HUDEP-2 (cell line): ENCODE results near the gene SCYGR1.
A peak's percentile ranks its signal among the peaks of the same experiment; 100 is the strongest.
"Not testable (repeated sequence)": the region's sequence is repeated elsewhere in the genome, so short reads cannot be mapped to it uniquely, and the experiment has no call there.

Experiments
- DNase-seq, 76 experiments: peaks; one replicate each; lab custom pipeline; 2025; ENCODE audit not compliant: unreplicated experiment in 76 of 76; lab: John Stamatoyannopoulos, UW

The SCYGR1 gene

DNA sequence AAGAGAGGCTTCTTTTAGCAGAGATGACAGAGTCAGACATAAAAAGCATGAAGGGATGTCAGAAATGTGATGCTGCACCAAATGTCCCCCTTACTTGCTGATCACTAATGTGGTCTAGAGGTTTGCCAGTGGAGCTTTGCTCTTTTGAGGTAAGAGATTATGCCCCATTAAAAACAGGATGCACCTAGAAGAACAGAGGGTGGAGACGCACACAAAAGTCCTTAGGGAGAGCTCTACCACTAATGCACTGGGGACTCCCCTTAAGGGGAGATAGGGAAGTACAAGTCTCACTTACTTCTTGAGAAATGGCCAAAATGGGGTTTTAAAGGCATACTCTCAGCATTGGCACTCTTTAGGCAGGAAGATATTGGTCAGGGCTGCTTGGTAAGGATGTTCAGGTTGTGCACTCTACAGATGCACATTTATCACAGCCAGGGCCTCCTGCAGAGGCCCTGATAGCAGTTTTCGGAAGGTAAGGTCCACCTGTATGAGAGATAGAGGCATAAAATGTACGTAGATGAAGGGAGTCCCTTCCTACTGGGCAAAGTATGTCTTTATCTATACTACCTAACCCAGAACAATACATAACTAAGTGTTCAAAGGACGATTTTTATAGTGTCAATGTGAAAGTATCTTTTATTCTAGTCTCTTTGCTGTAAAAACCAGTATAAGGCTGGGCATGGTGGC, 17.0 kb upstream of the SCYGR1 start:
- no peak for DNase-seq

DNA sequence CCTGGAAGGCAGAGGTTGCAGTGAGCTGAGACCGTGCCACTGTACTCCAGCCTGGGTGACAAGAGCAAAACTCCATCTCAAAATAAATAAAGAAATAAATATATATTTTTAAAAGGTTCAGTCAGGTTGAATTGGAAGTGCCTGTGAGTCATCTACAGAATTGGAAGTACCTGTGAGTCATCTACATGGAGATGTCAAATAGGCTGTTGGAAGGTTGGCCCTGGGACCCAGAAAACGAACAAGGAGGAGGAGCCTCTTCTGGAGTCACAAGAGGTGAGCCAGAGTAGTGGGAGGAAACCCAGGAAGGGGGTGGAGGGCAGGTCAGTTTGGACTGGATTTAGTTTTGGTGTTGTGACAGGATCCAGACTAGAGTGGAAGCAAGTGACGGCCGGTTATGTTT, 15.2 kb upstream of the SCYGR1 start:
- no peak for DNase-seq

DNA sequence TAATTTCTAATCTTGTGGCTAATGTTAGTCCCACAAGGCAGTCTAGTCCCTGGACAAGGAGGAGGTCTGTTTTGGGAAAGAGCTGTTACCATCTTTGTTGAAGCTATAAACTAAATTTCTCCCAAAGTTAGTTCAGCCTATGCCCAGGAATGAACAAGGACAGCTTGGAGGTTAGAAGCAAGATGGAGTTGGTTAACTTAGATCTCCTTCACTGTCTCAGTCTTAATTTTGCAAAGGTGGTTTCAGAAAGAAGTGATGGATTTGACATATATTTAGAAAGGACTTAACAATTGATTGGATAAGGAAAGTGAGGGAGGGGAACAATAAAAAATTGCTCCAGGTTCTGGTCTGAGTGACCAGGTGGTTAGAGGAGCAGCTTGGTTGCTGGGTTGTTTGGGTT, 14.6 kb upstream of the SCYGR1 start:
- DNase-seq, result no peak

DNA sequence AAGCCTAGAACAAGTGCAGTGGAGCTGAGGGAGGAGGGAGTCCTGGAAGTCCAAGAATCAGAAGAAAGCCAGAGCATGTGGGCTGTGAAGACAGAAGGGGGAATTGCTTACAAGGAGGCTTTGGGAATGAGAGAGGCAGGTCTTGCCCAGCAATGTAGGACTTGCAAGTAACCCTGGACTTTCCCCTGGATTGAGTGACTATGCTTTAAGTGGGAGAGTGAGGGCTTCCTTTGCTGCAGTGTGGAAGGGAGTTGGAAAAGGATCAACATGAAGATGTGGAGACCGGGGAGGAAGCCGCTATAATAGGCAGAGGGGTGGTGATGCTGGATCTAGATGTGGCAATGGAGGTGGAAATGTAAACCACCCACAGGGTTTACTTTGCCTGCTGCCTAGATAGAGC, 13.8 kb upstream of the SCYGR1 start:
- no peak for DNase-seq

DNA sequence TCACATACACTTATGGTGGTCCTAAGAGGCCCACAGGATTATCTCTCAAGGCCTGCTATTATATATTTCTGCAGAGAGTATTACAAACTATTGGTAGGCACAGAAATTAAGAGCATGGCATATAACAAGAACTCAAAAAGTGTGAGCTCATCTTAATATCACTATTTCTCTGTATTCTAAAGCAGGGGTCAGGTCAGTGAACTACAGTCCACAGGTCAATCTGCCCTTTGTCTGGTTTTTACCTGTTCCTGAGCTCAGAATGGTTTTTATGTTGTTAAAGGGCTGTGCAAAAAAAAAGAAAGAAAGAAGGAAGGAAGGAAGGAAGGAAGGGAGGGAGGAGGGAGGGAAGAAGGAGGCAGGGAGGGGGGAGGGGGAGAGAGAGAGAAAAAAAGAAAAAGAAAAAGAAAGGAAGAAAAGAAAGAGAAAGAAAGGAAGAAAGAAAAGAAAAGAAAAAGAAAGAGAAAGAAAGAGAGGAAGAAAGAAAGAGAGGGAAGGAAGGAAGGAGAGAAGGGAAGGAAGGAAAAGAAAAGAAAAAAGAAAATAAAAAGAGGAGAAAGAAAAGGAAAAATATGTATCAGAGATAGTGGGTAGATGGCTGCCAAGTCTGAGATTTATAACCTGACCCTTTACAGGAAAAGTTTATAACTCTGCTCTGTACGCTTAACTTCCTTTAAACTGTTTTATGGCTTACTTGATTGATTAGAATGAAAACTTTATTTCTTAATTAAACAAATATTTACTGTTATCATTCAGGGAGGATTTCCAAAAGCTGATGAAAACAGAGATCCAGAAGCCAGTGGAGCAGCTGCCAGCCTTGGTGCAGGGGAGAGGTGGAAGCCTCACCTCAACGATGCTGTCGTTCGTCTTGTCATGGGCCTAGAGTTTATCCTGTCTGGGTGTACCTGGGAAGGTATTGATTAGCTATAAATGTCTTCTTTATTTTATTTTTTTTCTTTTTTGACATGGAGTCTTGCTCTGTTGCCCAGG, 11.2 kb upstream of the SCYGR1 start:
- no peak for DNase-seq

DNA sequence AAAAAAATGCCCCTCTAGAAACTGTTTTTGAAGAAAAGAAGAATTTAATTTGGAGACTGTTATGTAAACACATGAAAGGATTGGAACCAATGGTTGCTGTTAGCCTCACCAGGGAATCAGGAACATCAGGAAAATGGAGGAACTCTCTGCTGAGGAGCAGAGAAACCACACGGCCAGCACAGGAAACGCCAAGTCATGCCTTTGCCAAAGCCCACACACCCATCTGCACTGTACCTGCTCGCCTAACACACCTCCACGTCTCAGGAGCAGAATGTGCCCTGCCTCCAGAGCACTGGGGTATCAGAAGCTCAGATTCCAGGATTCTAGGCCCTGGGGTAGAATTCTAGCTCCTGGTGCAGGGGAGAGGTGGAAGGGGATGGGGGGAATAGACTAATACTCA, 9.8 kb upstream of the SCYGR1 start:
- DNase-seq, result no peak

DNA sequence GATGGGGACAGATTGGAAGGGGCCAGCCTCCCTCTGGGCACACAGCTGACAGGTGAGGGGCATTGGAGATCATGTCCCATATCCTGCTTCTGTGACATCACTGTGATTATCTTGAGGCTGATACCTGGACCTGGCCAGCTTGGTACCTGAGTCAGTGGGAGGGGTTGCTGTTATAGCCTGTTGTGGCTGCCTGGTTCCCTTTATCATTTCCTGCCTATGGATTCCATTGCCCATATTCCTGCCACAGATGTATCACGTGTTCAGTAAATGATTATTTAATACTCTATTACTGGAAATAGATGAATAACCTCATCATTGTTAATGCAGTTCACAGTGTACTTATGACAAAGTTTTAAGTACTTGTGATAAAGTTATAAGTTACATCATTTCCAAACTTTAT, 7.8 kb upstream of the SCYGR1 start:
- no peak for DNase-seq

DNA sequence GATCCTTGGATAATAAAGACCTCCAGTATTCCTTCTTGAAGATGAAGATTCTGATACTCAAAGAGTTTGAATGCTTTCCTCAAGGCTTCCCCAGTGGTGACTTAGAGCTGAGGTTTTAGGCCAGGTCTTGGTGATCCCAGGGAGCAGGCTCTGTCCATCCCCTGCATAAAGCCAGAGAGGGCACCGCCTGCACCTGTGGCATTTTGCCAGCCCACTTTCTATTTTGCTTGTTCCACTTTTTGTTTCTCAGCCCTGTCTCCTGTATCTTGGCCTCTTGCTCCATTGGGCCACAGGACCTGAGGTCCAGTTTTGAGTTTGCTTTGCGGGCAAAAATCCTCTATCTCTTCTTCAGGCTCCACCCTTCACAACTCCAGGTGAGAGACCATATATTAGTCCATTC, 6.7 kb upstream of the SCYGR1 start:
- no peak for DNase-seq

DNA sequence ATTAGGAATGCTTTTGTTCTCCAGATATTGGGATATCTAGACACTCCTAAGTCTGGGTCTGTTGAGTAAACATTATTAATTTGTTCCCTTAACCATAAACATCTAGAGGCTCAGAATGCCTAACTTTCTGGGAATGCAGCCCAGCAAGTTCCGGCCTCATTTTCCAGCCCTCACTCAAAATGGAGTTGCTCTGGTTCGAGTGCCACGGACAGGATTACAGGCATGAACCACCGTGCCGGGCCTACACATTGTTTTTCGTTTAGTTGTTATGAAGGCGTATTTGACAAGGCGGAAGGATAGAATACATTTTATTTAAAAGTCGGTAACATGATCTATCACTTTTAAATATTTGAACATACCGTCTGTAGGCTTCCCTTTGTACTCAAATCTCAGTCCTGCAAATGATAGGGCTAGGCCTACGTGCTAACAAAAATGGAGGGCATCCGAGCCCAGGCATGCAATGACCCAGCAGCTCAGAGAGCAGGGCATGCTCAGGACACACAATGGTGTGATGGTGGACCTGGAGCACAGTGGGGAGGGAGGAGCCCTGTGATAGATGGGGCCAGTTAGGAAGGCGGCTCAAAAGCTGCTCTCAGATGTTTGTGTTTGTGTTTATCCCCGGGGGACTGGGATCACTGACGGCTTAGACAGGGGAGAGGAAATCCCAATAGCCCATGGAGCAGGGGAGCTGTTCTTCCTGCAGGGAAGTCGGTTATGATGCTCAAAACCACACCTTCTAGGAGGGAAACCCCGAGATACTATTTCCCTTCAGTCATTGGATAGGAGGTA, 2.9 kb upstream of the SCYGR1 start:
- no peak for DNase-seq

DNA sequence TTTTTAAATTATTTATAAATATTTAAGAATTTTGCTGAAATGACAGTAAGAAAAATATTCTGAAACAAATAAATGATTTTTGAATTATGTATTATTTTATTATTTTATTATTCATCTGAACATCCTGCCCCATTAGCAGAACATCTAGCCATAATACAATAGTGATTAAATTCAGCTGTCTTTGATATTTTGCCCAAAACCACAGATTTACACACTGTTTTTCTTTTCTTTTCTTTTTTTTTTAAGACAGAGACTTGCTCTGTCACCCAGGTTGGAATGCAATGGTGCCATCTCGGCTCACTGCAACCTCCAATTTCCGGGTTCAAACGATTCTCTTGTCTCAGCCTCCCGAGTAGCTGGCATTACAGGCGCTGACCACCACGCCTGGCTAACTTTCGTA, 1.9 kb upstream of the SCYGR1 start:
- no peak for DNase-seq

DNA sequence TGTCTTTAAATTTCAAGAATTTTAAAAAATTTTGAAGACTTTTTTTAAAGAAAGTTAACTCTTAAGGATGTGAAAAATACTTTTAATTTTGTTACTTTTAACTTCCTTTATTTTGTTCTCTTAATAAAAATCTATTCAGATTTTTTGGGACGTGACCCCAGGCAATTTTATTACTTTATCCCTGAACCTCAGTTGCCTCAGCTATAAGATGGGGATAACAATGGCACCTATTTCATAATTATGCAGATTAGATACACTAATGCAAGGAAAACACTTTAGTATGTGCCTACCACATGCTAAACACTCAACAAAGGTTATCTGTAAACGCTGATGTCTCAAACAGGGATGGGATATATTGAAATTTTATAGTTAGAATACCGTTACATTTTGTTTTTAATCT, 1.5 kb upstream of the SCYGR1 start:
- DNase-seq, result no peak

DNA sequence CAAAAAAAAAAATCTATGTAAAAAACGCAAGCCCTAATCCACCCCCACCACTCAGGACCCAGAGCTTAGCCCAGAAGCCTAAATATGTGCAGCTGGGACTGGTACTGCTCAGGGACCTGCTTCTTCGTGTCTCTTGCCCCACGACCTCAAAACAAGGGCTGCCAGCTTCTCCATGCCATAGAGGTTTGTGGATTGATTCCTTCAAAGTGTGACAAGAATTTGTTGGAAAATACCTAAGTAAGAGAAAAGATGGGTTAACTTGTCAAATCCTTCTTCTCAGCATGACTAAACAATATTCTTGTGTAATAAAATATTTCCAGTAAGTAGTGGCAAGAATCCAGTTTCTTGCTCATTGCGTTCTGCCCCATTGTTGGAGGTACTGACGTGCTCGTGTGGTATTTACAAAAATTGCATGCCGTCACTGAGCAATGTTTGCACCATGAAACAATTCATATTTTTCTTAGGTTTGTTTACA, 825 bp upstream of the SCYGR1 start:
- DNase-seq, result no peak

DNA sequence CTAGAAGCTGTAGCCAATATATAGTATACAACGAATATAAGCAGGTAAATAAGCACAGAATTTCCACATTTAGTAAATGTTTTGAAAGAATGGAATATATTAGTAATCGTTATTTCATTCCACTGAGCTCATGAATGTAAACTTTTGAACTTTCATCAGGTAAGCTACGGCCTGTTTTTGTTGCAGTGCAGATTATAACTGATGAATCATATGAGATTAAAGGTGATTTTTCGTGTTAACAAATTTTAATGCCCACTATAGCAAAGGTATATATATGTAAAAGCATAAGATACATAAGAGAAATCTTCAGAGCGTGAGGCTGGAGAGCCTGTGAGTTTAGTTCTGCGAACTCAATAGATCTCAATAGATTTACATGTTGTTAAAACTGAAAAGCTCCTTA, 1.1 kb downstream of the SCYGR1 start:
- no peak for DNase-seq

DNA sequence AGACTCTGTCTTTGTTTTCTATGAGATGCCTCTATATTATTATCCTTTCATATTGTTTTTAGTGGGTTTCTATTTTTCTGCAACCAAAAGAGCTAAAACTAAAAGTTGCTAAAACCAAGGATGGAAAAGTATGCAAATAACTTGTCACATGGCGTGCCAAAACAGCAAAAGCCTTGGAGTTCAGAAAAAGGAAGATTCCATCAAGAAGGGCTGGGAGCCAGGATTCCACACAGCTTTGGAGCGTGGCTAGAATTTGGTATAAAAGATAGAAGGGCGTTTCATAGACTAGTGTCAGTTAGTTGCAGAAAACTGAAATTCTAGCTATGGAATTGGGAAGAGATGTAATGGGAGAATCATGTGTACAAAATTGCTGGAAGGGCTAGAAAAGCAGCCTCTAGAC, 4.1 kb downstream of the SCYGR1 start:
- no peak for DNase-seq

DNA sequence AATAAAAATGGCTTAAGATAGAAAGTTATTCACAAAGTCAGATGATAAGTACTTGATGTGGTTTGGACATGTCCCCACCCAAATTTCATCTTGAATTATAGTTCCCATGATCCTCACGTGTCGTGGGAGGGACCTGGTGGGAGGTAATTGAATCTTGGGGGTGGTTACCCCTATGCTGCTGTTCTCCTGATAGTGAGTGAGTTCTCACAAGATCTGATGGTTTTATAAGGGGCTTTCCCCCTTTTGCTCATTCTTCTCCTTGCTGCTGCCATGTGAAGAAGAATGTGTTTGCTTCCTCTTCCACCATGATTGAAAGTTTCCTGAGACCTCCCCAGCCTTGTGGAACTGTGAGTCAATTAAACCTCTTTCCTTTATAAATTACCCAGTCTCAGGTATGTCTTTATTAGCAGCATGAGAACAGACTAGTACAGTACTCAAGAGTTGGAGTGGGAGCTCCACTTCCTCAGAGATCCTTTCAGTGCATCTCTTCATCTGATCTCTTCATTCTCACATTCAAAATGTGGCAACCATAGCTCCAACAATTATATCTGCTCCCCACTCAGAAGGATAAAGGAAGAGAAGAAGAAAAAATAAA, 5.4 kb downstream of the SCYGR1 start:
- not testable (repeated sequence) for DNase-seq

DNA sequence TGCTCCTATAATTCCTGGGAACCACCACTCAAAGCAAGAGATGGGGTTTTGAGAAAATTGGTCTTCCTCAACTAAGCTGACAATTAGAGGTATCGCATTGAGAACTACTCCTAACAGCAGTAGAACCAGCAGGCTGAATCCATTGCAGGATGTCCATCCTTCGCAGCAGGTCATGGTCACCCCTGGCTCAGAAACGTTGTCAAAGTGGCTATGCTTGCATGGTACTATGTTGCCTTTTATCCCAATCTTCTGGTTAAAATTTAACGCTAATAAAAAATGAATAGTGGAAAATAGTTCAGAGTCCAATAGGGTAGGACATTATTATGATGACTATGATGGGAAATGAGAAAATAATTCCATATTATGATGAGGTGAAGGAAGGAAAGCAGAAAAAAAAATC, 8.7 kb downstream of the SCYGR1 start, which contains the start of gene TM4SF20:
TM4SF20 (minus strand) TSS at position 212 of the 400 bp plus-strand sequence; CDS start at position 174, 38 bp downstream.
- DNase-seq, result no peak

DNA sequence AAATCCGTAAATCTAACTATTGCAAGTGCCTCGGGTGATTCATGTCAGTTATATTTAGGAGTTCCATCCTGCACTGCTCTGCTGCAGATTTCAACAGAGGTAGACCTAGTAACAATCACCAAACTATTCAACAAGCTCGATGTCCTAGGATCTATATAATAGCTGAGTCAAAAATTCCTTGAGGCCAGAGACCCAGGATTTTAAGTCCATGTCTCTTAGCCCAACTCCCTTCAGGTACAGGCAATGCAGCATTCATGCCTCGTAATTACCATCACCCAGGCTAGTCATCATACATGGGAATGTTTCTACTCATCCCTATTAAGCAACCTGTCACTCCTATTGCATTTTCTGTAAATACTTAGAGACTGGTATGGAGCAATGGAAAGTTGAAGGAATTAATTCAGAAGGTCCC, 9.4 kb downstream of the SCYGR1 start:
- no peak for DNase-seq

DNA sequence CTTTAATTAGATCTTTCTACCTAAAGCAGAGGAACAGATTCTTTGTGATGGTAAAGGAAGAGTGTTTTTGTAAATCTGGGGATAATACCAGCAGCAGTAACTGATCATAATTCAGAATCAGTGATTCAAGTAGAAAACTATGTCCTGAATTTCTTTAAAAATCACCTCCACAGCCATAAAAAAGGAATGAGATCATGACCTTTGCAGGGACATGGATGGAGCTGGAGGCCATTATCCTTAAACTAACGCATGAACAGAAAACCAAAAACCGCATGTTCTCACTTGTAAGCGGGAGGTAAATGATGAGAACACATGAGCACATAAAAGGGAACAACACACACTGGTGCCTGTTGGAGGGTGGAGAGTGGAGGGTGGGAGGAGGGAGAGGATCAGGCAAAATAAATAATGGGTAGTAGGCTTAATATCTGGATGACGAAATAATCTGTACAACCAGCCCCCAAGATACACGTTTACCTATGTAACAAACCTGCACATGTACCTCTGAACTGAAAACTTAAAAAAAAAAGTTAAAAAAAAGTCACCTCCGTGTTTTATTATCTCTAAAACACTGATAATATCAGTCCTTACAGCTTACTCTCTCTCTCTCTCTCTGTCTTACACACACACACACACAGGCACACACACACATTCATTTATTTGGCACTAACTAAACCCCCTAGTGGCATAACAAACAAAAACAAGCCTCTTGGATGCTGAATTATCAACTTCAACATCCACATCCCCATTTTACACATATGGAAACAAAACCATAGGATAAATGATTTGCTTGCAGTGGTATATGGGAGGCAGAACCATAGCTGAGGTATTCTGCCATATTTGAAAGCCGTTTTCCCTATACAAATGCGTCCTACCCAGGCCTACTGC, 10.0 kb downstream of the SCYGR1 start:
- DNase-seq, result peak in 1 of 76 experiments; percentile 6

DNA sequence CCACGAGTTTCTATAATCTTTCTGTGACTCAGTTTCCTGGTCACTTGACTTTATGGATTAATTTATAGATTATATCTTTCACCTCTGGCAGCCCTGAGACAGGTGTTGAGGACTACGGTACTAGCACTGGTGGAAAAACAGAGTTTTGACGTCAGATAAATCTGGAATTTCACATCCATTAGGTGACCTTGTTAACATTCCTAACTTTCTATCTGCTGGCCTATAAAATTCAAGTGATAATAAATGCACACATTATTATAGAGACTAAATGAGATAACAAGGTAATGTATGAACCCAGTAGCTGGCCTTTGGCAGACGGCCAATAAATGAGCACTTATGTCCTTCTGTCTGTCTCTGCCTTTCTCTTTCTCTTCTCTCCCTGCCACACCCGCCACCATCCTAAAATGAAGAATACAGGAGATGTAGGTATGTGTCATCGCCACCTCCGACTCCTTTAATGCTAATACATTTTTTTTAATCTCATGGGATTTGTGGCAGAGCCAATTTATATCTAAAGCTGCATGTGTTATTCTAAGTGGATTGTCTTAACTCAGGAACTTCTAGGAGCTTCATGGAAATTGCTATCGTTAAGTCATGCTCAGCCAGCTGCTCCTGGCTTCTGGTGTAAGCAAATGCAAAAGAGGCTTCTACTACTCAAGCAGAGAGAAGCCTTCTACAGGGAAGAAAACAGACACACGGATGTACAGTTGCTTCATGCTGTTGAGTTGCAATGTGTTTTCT, 10.9 kb downstream of the SCYGR1 start:
- peak in 4 of 76 experiments; percentile 1 to 16 (median 6) for DNase-seq
